HUES48 (cell line): Measurements from ENCODE around the gene POGK.

ENCODE experiments used
- H3K27ac ChIP-seq: one replicate; pipeline ENCODE4 v1.7.0; 2013; ENCODE audit warnings: low read depth, low read length, inconsistent platforms
- H3K27me3 ChIP-seq: 2 replicates; pipeline ENCODE4 v1.6.1; 2013; ENCODE audit warnings: mild to moderate bottlenecking, low read length; ENCODE audit not compliant: control insufficient read depth, insufficient read depth
- H3K36me3 ChIP-seq: 2 replicates; pipeline ENCODE4 v1.6.1; 2013; ENCODE audit warnings: low read length; ENCODE audit not compliant: control insufficient read depth, insufficient read depth
- H3K4me1 ChIP-seq: 2 replicates; pipeline ENCODE4 v1.6.1; 2013; ENCODE audit warnings: mild to moderate bottlenecking, low read length; ENCODE audit not compliant: control insufficient read depth, insufficient read depth
- H3K4me3 ChIP-seq: 2 replicates; pipeline ENCODE4 v1.5.1; 2013; ENCODE audit warnings: mild to moderate bottlenecking, low read depth, low read length
- H3K9ac ChIP-seq: 2 replicates; pipeline ENCODE4 v1.6.1; 2013; ENCODE audit warnings: mild to moderate bottlenecking, low read depth, low read length, moderate library complexity
- H3K9me3 ChIP-seq: 2 replicates; pipeline ENCODE4 v1.6.1; 2013; ENCODE audit warnings: low read length; ENCODE audit not compliant: control insufficient read depth, insufficient read depth

The POGK gene

GRCh38 chr1:166903232-166903631, 64.0 kb downstream of the POGK start:
- no peaks in the 10 kb centered on the region for H3K36me3 ChIP-seq
- no peak overlapping the region for H3K27ac ChIP-seq
- H3K4me1 ChIP-seq, result no peaks in the 10 kb centered on the region
- H3K27me3 ChIP-seq, result no peaks in the 10 kb centered on the region
- H3K4me3 ChIP-seq, result no peak overlapping the region
- no peak overlapping the region for H3K9ac ChIP-seq
- H3K9me3 ChIP-seq, result no peaks in the 10 kb centered on the region

DNA sequence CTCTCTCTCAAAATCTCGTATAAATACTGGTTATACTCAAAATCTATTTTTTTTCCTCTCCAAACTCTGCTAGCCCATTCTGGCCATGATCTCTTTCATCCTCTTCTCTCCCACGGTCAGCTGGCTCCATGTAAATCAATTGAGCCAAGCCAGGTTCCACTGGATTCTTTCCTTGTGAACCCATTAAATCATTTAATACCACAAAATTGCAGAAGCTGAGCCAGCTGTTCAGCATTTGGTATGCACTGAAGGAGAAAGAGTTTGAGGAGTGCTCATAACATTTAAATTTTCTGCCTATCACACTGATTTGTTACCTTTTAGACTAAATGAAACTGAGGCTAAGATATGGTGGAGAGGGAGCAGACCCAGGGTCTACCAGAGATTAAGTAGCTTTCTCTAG, 65.9 kb downstream of the POGK start:
- Histone ChIP-seq H3K27me3 (no peaks in the 10 kb centered on the region), H3K27ac (no peak overlapping the region), H3K4me1 (no peaks in the 10 kb centered on the region), H3K9ac (no peak overlapping the region), H3K9me3 (no peaks in the 10 kb centered on the region), H3K4me3 (no peak overlapping the region), H3K36me3 (no peaks in the 10 kb centered on the region)

GRCh38 chr1:166905900-166906299, 66.6 kb downstream of the POGK start:
- H3K9ac ChIP-seq, result no peak overlapping the region
- H3K27me3 ChIP-seq, result no peaks in the 10 kb centered on the region
- no peak overlapping the region for H3K4me3 ChIP-seq
- peaks cover 3% of the 10 kb centered on the region for H3K9me3 ChIP-seq
- no peak overlapping the region for H3K27ac ChIP-seq
- H3K4me1 ChIP-seq, result no peaks in the 10 kb centered on the region
- no peaks in the 10 kb centered on the region for H3K36me3 ChIP-seq
